Endothelial cell of coronary artery (primary cell): ENCODE measurements around the gene KCTD11. TPM values are rescaled to one million over a fixed set of nuclear protein-coding genes. Genes with fewer than 3 reads are reported as not detected.

Experiments used
- total RNA-seq: library from RNA; depleted of rRNA; stranded (reverse); fragments of >200 nt; gene quantifications from 2 replicates; pipeline ENCODE4 v1.2.3, GENCODE V29; 2014

The KCTD11 gene
- total RNA-seq: 2.2 and 3.6 TPM in 2 replicates

DNA sequence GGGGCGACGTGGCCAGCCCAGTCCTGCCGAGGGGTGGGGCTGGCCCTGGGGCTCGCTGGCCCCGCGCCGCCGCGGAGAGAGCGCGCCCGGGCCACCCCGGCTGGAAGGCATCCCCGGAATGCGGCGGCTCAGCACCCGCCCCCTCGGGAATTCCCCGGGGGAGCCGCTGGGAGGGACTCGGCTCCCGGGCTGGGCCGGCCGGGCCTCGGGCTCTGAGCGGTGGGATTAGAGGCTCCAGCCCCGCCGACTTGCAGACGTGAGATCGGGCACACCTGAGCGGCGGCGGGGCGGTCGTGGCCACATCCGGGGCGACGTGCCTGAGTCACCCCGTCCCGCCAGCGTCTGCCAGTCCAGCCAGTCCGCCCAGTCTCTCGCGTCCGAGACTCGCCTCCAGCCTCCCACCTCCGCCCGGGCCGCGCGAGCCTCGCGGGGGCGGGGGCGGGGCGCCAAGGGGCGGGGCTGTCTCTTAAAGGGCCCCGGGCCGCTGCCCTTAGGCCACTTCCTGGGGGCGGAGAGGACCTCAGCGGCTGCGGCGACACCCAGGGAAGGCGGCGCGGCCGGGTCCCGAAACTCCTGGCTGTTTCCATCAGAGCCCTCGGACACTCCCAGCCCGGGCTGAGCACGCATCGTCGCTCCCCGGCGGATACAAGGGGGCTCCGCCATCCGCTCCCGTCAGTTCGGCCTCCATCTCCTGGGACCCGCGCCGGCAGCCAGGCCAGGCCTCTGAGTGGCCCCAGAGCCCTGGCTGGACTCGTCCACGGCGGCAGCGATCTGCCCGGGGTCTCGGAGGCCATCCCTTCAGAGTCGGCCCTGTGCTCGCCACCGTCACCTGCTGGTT lies at the start of gene KCTD11:
KCTD11 (plus strand) TSS at position 498 of the 838 bp plus-strand sequence.

DNA sequence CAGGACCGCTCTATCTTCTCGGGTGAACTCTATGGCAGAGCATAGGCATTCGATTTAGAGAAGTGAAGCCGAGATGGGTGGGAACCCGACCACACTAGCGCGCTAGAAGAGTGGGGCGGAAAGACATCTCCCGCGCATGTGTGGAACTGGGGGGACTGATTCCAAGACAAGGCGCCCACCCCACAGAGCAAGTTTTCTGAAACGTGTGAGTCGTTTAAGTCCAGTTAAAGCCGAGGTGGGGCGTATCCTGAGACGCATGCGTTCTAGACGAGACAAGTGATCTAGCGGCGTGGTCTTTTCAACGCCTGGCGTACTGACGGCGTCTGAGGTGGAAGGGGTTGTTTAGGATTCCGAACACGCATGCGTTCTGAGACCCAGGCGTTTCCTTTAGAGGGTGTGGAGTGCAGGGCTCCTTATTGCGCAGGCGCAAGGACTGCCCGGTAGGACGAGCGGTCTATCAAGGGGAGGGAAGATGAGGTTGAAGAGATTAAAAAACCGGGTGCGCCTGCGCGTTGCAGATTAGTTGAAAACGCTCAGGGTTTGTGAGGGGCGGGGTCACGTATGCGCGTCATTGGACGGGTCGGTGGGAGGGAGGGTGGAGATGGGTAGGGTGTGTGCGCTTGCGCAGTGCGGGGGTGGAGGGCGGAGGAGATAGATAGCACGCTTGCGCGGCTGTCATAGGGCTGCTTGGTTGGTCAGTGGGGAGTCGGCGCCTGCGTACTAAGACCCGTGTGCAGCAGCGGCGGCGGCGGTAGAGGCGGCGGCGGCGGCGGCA lies 44.9 kb upstream of the KCTD11 start, which contains the start of gene EIF5A:
EIF5A (plus strand) TSS at position 718 of the 775 bp plus-strand sequence. CDS start 2,008 bp downstream, outside the sequence.

DNA sequence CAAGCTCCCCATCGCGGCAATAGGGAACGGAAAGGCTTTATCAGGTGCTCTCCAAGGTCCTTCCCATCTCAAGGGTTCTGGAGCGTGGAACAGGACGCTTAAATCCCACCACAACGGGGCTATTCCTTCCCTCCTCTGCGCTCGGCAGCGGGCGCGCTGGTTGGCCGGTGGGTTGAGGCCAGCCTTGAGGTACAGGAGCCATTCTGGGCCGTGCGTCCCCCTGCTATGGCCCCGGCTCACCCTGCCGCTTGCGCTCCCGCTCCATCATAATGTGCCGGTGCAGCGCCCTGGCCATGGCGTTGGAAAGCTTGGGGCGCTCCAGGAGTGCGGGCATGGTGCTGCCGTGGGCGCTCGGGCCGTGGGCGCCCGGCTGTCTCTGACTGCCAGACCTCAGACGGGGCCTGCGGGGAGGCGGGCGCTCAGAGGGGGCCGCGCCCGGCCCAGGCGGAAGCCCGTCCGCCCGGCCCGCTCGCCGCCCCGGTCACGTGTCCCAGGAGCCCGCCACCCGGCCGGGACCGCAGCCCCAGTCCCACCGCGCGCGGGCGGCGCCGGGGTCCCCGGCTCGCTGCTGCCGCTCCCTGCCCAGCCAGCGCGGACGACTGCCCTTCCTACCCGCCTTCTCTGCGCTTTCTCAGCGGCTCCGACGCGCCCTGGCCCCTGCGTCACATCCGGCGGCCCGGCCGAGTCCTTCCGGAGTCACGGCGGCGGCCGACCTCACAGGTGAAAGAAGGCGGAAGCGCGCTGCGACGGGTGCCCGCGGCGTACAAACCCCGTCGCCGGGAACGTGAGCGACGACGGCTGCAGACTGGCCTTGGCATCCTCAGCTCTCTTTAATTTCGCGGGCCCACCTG lies 37.0 kb upstream of the KCTD11 start, which contains the start of gene GPS2:
GPS2 (minus strand) TSS at position 642 of the 851 bp plus-strand sequence; CDS start at position 334, 308 bp downstream.

DNA sequence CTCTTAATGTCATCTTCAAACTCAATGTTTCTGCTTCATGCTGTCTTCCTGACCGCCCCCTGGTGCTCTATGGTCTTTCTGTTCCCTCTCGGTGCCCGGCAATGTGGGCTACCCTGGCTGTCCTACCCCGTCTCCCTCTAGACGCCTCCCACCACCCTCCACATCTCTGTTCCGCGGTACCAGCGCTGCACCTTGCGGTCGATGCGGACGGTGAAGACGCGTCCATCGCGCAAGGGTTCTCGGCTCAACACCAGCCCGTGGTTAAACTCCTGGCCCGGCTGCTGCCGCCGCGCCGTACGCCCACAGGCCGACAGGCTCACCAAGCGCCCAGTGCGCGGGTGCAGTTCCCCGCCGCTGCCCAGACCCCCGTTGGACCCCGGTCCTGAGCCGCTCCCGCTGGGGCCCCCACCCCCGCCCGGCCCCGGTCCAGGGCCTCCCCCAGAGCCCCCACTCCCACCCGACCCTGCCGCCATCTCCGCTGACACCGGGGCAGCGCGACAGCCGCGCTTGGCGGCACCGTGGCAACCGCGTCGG lies 23.1 kb upstream of the KCTD11 start, which contains the start of gene NEURL4:
NEURL4 (minus strand) TSS at position 496 of the 534 bp plus-strand sequence; CDS start at position 473, 23 bp downstream.

GRCh38 chr17:7336240-7337175 lies 15.5 kb upstream of the KCTD11 start, which contains the start of gene ACAP1:
Gene ACAP1, plus strand, starts transcription at chr17:7336529. Its CDS starts 206 bp downstream, at chr17:7336735.

GRCh38 chr17:7355053-7355452 lies 3.1 kb downstream of the KCTD11 start, which contains the start of gene TMEM95:
Gene TMEM95, plus strand, starts transcription at chr17:7355156. Its CDS starts 49 bp downstream, at chr17:7355205.

DNA sequence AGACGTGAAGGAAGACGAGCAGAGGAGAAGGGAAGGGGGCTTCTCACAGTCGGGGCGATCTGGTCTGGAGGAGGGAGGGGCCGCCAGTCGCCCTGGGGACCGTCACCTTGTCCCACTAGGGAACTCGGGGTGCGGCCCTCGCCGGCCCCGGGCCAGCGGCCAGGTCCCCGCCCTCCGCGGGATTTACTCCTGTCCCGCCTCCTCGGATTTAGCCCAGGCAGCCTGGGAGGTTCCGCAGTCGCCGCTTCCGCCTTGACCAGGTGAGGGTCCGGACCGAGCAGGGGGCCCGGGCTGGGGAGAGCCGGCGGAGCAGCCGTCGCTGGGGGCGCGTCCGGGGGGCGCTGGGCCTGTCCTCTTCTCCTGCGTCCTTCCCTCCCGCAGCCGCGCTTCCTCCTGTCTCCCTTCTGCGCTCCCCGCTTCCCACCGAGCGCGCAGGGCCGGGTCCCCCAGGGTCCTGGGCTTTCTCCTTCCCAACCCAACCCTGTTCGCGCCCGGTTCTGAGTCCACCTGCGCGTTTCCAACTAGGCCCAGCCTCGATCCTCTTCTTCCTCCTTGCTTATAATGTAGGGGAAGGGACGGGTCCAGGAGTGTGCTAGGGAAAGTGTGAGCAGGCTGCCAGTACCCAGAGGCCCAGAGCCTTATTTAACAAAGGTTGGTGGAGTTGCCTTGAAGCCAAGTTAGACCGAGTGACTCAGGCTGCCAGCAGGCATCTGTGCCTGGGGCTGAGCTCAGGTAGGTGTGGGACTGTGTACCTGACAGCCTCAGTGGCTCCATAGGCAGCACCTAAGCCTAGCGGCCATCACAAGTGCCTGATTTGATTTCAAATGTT lies 29.1 kb downstream of the KCTD11 start, which contains the start of gene TNK1:
TNK1 (plus strand) TSS at position 235 of the 829 bp plus-strand sequence. CDS start 1,838 bp downstream, outside the sequence.

GRCh38 chr17:7394452-7395191 lies 42.7 kb downstream of the KCTD11 start, which contains the start of gene PLSCR3:
Gene PLSCR3, minus strand, starts transcription at chr17:7394525. Its CDS starts 415 bp downstream, at chr17:7394110.

DNA sequence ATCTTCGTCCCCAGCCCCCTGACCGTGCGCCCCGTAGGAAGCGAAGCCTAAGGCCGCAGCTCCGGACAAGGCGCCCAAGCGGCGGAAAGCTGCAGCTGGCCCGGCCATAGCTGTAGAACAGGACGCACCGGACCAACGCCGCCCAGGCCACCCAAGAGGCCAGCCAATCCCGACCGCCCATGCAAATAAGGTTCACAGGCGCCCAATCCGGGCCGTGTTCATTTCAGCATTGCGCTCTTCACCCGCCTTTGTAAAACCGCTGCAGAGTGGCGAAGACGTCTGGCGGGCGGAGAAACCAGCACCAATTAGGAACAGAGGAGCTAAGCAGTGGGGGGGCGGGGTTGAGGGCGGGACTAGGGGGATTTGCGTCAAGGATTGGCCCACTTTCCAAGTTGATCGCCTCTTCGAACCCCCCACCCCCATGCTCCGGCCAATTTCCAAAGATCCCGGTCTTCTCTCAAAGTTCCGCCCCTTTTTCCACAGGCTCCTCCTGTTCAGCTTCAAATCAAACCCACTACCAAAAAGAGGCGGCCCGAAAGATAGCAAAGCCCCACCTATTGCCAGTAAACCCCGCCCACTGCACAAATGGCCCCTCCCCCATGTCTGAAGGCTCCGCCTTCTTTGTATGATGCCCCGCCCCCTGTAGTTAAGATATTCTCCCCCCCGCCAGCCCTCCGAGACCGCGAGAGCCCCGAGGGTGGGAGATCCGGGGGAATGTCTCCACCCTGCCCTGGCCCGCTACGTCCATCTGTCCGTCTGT lies 52.2 kb downstream of the KCTD11 start, which contains the start of gene TMEM256:
TMEM256 (minus strand) TSS at position 121 of the 760 bp plus-strand sequence; CDS start at position 108, 13 bp downstream.

Other genes starting within 250 kb of the KCTD11 start
- gene ASGR2, start 237.3 kb upstream of the KCTD11 start, total RNA-seq: not detected in 2 replicates
- gene ASGR1, start 172.8 kb upstream of the KCTD11 start, total RNA-seq: 9.2 TPM in 2 replicates
- gene DLG4, start 132.3 kb upstream of the KCTD11 start, total RNA-seq: 10.3 and 23.2 TPM in 2 replicates
- 192 and 322 TPM in 2 replicates for gene ACADVL, start 132.2 kb upstream of the KCTD11 start, total RNA-seq
- 37.3 and 41.1 TPM in 2 replicates for gene DVL2, start 117.6 kb upstream of the KCTD11 start, total RNA-seq
- 37.7 and 45.1 TPM in 2 replicates for gene PHF23, start 112.7 kb upstream of the KCTD11 start, total RNA-seq
- 92.4 and 120 TPM in 2 replicates for gene GABARAP, start 109.7 kb upstream of the KCTD11 start, total RNA-seq
- 19.3 and 39.2 TPM in 2 replicates for gene CTDNEP1, start 100.4 kb upstream of the KCTD11 start, total RNA-seq
- gene ELP5, start 99.9 kb upstream of the KCTD11 start, total RNA-seq: 30.2 and 31.5 TPM in 2 replicates
- 13.4 and 15.9 TPM in 2 replicates for gene CLDN7, start 89.7 kb upstream of the KCTD11 start, total RNA-seq
- gene SLC2A4, start 70.4 kb upstream of the KCTD11 start, total RNA-seq: under 0.01 TPM in 2 replicates
- gene YBX2, start 57.5 kb upstream of the KCTD11 start, total RNA-seq: not detected in 2 replicates
- 734 and 935 TPM in 2 replicates for gene EIF5A, start 44.5 kb upstream of the KCTD11 start, total RNA-seq
- 26.1 and 27.3 TPM in 2 replicates for gene GPS2, start 36.8 kb upstream of the KCTD11 start, total RNA-seq
- 16.6 and 24.9 TPM in 2 replicates for gene NEURL4, start 22.8 kb upstream of the KCTD11 start, total RNA-seq
- 0.45 and 0.66 TPM in 2 replicates for gene ACAP1, start 15.6 kb upstream of the KCTD11 start, total RNA-seq
- gene TMEM95, start 3.0 kb downstream of the KCTD11 start, total RNA-seq: not detected in 2 replicates
- under 0.01 and 0.28 TPM in 2 replicates for gene TNK1, start 28.9 kb downstream of the KCTD11 start, total RNA-seq
- 16.8 and 23.6 TPM in 2 replicates for gene PLSCR3, start 42.4 kb downstream of the KCTD11 start, total RNA-seq
- gene TMEM256, start 51.9 kb downstream of the KCTD11 start, total RNA-seq: 86.7 and 102 TPM in 2 replicates
- 2.9 and 5.1 TPM in 2 replicates for gene NLGN2, start 55.7 kb downstream of the KCTD11 start, total RNA-seq
- not detected in 2 replicates for gene SPEM1, start 68.2 kb downstream of the KCTD11 start, total RNA-seq
- not detected in 2 replicates for gene SPEM2, start 73.5 kb downstream of the KCTD11 start, total RNA-seq
- gene SPEM3, start 76.7 kb downstream of the KCTD11 start, total RNA-seq: not detected in 2 replicates
- 5.2 and 6.0 TPM in 2 replicates for gene TMEM102, start 83.3 kb downstream of the KCTD11 start, total RNA-seq
- gene FGF11, start 87.3 kb downstream of the KCTD11 start, total RNA-seq: 0.09 and 0.94 TPM in 2 replicates
- gene CHRNB1, start 92.9 kb downstream of the KCTD11 start, total RNA-seq: 4.4 and 6.6 TPM in 2 replicates
- gene ZBTB4, start 127.5 kb downstream of the KCTD11 start, total RNA-seq: 8.2 and 13.7 TPM in 2 replicates
- gene SLC35G6, start 129.3 kb downstream of the KCTD11 start, total RNA-seq: not detected in 2 replicates
- gene POLR2A, start 132.2 kb downstream of the KCTD11 start, total RNA-seq: 79.3 and 81.6 TPM in 2 replicates
- gene TNFSF12, start 196.9 kb downstream of the KCTD11 start, total RNA-seq: 6.1 and 10.5 TPM in 2 replicates
- 0.66 and 0.90 TPM in 2 replicates for gene TNFSF13, start 206.6 kb downstream of the KCTD11 start, total RNA-seq
- gene SENP3, start 209.8 kb downstream of the KCTD11 start, total RNA-seq: 86.7 and 95.7 TPM in 2 replicates
- 1.6 and 2.8 TPM in 2 replicates for gene CD68, start 227.5 kb downstream of the KCTD11 start, total RNA-seq
- 56.6 and 73.6 TPM in 2 replicates for gene MPDU1, start 231.7 kb downstream of the KCTD11 start, total RNA-seq
- gene SOX15, start 237.9 kb downstream of the KCTD11 start, total RNA-seq: 0.09 and 0.28 TPM in 2 replicates